ENCODE data around the gene FANK1. TPM values are rescaled to one million over a fixed set of nuclear protein-coding genes. Genes with fewer than 3 reads are reported as not detected.

FANK1 gene
- total RNA-seq, 1 donor from 2014 or later = 9.5 TPM

DNA sequence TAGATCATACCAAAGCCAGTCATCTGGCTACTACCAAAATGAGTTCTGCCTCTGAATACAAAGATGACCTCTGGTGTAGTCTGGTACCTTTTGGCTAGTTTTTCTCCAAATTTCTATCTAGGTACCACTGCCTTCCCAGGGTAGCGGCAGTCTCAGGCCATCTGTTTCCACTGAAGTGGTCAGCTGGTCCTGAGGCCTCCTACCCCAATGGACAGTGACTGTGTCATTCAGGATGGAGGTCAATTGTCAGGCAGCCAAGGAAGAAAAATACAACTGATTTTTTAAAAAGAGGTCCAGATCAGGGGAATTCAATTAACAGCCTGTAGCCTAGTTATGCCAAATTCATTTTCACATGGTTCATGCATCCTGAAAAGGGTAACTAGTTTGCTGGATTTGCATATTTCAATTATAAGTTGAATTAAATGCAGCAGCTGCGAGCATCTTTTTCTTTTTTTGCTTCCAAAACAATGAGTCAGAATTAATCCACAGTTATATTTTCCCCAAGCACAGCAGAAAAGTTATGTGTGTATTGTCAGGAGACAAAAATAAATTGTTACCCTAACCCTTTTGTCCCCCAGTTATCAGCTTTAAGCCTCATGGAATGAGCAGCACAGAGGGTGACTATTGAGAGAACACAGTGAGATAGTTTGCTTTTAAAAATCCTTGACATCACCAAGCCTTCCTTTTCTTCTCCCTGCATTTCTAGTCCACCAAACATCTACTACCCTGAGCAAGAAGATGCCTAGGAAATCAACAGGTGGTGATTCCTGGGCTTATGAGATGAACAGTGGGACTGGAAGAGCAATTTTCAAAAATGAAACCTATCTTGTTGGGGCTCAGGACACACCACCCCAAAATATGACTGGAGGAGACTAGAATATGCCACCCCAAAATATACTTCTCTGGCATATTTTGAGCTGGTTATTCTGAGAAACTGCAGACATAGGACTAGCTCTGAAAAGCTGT lies 45.3 kb upstream of the FANK1 start:
- TF ChIP-seq, protein P1, sequence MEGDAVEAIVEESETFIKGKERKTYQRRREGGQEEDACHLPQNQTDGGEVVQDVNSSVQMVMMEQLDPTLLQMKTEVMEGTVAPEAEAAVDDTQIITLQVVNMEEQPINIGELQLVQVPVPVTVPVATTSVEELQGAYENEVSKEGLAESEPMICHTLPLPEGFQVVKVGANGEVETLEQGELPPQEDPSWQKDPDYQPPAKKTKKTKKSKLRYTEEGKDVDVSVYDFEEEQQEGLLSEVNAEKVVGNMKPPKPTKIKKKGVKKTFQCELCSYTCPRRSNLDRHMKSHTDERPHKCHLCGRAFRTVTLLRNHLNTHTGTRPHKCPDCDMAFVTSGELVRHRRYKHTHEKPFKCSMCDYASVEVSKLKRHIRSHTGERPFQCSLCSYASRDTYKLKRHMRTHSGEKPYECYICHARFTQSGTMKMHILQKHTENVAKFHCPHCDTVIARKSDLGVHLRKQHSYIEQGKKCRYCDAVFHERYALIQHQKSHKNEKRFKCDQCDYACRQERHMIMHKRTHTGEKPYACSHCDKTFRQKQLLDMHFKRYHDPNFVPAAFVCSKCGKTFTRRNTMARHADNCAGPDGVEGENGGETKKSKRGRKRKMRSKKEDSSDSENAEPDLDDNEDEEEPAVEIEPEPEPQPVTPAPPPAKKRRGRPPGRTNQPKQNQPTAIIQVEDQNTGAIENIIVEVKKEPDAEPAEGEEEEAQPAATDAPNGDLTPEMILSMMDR (conservative IDR thresholded peaks at IDR 0.05) = no peak
- DNase-seq (ENCODE audit: extremely low spot score, unreplicated experiment) = no peak
- Mint-ChIP-seq H3K4me3 (no peak overlapping the region), H3K27me3 (no peaks in the 10 kb centered on the region), H3K9me3 (no peaks in the 10 kb centered on the region), H3K4me1 (ENCODE audit: unreplicated experiment) (no peaks in the 10 kb centered on the region), H3K27ac (no peak overlapping the region), H3K36me3 (peaks cover 44% of the 10 kb centered on the region)

DNA sequence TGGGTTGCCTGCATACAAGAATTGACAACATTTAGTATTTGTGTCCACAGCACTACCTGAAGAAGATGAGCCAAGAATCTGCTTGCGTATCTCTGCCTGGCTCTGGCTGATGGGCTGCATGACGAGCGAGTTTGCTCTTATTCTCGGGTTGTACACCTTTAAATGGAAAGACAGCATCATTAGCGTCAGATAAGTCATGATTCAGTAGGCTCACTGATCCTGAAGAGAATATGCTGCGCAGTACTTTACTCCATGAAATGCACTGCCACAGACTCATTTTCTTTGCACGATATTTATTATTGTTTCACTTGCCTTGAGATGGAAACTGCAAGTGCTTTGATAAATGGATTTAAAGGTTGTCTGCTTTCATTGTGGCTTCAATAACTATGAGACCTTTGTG lies 43.9 kb upstream of the FANK1 start:
- peaks cover 34% of the 10 kb centered on the region for H3K36me3 Mint-ChIP-seq
- no peaks in the 10 kb centered on the region for H3K27me3 Mint-ChIP-seq
- TF ChIP-seq, protein P1 (conservative IDR thresholded peaks at IDR 0.05) = no peak
- H3K9me3 Mint-ChIP-seq = no peaks in the 10 kb centered on the region
- DNase-seq (ENCODE audit: extremely low spot score, unreplicated experiment) = no peak
- H3K27ac Mint-ChIP-seq = no peak overlapping the region
- no peaks in the 10 kb centered on the region for H3K4me1 Mint-ChIP-seq (ENCODE audit: unreplicated experiment)
- H3K4me3 Mint-ChIP-seq = no peak overlapping the region

DNA sequence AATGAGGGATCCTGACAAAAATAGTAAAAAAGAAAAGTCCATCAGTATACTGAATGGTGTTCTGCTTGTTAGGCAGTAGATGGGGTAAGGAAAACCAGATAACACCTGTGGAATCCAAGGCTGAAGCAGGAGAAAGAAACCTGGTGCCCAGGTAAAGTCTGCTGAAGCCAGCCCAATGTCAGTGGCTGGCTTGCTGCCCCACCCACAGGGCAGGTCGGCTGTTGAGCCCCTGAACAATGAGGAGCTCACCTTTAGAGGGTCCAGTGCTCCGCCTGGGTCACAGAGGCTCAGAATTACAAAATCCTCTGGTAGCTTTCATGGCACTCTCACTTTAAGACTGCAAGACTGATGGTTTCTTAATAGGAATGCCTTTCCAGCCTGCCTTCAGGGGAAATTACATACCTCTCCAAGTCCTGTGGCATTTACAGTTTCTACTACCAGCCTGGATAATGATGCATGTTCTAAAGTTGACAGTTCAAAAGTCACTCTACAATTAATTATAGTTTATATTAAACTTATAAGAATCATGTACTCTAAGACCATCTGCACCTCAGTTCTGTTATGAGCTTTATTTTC lies 39.1 kb upstream of the FANK1 start:
- Mint-ChIP-seq H3K27ac (no peak overlapping the region), H3K4me3 (no peak overlapping the region), H3K4me1 (ENCODE audit: unreplicated experiment) (no peaks in the 10 kb centered on the region), H3K27me3 (no peaks in the 10 kb centered on the region), H3K9me3 (no peaks in the 10 kb centered on the region), H3K36me3 (peaks cover 11% of the 10 kb centered on the region)
- DNase-seq (ENCODE audit: extremely low spot score, unreplicated experiment) = no peak
- TF ChIP-seq, protein P1 (conservative IDR thresholded peaks at IDR 0.05) = no peak

DNA sequence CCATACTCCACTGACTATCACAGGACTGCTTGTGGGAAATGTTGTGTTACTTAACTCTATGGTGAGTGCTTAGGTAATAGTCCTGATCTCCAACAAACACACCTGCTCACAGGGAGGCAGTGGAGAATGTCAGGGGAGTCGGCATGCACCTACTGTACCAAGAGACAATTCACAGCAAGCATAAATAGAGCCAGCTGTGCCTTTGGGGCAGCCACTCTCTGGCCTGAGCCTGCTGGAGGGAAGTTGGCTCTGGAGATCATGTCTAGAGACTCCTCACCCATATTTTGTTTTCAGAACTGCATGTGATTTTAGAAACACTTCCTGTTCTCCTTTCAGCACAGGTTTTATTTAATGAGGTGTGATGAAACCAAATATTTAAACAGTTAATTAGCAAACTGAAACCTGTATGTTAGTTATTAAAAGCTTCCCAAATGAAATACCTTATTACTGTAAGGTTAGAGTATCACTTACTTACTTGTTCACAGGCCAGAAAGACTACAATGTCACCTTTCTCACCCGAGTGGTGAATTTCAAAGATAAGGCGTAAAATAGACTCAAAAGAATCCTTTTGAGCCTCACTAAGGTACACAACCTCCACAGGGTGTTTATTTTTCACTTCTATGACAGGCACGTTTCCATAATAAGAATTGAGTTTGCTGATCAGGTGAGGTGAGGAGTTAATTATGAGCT lies 37.1 kb upstream of the FANK1 start:
- H3K27me3 Mint-ChIP-seq = no peaks in the 10 kb centered on the region
- DNase-seq (ENCODE audit: extremely low spot score, unreplicated experiment) = no peak
- no peaks in the 10 kb centered on the region for H3K36me3 Mint-ChIP-seq
- TF ChIP-seq, protein P1 (conservative IDR thresholded peaks at IDR 0.05) = no peak
- H3K27ac Mint-ChIP-seq = no peak overlapping the region
- no peaks in the 10 kb centered on the region for H3K9me3 Mint-ChIP-seq
- no peak overlapping the region for H3K4me3 Mint-ChIP-seq
- H3K4me1 Mint-ChIP-seq (ENCODE audit: unreplicated experiment) = no peaks in the 10 kb centered on the region

DNA sequence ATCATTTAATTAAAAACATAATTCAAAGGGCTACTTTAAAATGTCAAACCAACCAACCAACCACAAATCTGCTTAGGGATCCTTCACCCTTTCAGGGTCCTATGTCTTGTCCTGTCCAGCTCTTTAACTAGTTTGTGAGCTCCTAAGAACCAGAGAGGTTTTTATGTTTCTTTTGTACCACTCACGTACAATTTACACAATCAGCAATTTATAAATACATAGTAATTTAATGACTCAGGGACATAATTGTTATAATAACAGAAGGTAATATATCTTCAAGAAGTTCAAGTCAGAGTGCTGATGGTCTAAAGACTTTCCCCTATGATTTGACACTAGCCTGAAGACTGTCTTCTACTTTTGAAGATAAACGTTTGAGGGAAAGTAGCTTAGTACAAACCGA lies 31.2 kb upstream of the FANK1 start:
- Mint-ChIP-seq H3K27ac (no peak overlapping the region), H3K36me3 (peaks cover 16% of the 10 kb centered on the region), H3K4me3 (no peak overlapping the region), H3K9me3 (no peaks in the 10 kb centered on the region), H3K27me3 (no peaks in the 10 kb centered on the region), H3K4me1 (ENCODE audit: unreplicated experiment) (peaks cover 5% of the 10 kb centered on the region)
- TF ChIP-seq, protein P1 (conservative IDR thresholded peaks at IDR 0.05) = no peak
- no peak for DNase-seq (ENCODE audit: extremely low spot score, unreplicated experiment)
